Measurements from ENCODE around the gene YTHDF1.

Gene YTHDF1

DNA sequence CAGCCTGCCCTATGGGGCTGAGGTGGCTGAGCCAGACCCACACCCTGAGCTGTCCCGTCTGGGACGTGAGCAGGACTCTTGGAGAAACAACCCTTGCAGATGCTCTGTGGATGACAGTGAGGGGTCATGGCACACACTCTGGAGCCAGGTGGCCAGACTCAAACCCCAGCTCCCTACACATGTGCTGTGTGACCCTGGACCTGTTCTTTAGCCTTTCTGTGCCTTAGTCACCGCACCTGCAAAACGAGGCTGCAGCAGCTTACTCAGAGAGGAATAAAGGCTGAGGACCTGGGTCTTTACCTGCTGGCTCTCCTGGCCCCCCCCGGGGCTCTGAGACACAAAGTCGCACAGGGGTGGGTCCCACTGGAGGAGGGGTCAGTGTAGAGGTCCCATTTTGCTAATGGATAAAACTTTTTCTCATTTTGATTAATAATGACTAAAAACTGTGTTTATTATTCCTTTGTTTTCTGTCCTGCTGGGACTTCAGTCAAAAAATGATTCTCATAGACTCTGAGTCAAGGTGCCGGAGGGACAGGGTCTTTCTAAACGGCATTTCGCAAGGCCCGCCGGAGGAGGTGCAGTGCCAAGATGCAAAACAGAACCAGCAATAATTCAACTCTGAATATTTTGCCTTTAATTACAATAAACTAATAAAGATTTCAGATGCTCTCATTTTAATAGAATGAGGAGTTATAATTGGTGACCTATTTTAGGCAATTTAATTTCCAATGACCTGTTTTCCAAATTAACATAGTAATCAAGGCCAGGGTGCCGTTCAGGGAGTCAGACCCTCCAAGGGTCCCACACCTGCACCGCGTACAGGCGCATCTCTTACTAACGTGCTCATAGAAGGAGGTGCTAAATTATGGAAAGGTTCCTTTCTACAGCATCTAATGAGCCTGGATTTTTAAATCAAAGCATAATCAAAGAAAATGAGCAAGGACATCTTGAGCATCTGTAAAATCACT, 62.4 kb downstream of the YTHDF1 start:
- no peak for DNase-seq

DNA sequence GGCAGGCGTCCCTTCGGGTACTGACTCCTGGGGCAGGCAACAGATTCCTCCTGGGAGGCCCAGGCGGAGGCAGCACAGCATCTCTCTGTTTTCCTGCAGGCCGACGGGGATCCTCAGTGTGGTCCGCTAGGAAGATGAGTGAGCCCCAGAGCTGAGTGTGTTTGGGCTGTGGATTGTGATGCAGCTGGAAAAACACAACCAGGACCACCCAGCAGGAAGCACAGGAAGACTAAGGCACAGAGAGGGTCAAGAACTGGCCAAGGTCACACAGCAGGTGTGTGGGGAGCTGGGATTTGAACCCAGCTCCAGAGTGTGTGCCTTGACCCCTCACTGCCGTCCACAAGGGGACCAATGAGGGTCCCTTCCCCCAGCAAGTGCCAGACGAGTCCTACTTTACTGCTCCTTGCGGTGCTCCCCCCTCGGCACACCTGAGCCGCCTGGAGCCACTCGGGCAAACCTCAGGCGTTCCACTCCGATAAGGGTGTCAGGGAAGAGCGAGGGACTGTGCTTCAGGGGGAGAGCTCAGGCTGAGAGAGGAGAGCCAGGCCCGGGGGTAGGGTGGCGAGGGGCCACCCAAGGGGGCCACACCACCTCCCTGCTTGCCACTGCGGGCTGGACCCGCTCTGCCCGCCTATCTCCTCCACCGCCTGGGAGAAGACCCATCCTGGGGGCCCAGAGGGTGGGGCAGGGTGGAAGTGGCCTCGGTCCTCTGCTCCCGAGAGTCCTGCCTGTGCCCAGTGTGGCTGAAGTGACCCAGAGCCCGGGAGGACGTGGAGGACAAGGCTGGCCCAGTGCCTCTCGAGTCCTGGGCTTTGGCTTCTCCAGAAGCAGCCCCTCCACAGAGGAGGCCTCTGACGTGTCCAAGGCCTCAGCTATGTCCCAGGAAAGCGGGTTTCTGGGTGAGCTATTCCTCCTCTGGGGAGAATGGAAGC, 63.3 kb downstream of the YTHDF1 start:
- DNase-seq, result no peak

DNA sequence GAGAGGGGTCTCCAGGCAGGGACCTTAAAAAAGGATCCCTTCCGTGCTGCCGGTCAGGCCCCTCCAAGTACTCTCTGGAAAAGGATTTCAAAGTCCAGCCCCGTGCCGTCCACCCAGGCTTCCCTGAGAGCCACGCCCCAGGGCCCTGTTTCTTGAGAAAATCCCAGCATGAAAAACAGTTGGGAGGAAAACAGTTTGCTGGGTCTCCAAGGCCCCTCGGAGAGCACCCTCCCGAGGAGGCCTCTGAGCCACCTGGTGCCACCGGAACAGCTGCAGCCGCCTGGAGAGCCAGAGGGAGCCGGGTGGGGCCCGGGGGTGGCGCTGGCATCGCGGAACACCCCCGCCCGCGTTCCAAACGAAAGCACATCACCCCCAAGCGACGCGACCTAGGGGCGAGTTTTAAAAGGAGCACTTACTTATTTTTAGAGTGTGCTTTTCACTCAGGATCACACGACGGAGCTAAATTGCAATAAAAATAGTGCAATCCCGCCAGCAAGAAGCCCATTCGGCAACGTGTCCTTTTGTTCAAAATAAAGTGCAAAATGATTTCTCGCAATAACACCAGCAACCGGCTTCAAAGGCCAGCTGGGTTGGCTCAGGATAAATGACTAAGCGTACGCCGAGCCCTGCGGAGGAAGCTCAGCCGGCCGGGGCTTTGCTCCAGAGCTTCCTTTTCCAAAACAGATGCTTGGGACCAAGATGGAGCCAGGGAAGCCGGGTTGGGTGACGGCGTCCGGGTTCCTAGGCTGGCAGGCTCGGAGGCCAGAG, 64.2 kb downstream of the YTHDF1 start:
- DNase-seq, result no peak

DNA sequence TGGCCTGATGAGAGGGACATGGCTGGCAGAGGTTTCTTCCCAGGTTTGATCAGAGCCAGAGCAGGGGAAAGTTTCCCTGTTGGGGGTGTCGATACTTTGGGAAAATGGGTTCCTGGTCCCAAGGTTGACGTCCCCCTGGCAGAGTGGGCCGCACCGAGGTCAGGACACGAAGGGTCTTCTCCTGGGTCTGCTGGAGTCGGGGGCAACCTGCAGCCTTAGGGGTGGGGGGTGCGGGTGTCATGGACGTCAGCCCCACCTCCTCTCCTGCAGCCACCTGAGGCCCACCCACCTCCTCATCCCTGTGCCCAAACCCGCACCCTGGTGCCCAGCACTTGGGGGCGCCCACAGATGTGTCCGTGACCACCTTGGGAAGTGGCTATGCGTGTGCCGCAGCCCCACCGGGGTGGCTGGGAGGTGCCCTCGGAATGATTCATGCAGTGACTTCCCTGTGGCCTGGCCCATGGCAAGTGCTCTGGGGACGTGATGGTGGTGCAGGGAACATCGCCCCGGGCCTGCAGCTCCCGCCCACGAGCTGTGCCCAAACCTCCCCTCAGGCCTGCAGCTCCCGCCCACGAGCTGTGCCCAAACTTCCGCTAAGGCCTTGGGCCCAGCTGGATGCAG, 64.9 kb downstream of the YTHDF1 start:
- no peak for DNase-seq

DNA sequence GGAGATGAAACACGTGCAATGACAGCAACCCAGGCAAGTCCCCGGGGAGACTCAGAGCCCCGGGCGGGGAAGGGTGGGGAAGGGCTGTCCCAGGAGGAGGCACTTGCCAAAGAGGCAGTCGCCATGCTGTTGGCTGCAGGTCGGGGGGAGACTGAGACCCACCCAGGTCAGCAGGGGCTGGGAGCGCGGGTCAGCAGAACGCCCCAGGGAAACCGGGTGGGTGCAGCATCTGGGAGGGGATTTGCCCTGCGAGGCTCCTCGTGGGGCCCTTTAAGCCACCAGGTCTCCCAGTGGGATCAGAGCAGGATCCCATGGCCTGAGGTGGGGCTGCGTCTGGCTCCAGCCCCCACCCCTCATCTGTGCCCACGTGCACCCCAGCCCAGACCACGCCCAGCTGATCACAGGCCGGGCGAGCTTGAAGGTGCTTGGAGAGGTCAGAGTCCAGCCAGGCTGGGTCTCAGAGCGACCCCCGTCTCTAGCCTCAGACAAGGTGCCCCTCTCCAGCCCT, 65.5 kb downstream of the YTHDF1 start:
- DNase-seq, result no peak

DNA sequence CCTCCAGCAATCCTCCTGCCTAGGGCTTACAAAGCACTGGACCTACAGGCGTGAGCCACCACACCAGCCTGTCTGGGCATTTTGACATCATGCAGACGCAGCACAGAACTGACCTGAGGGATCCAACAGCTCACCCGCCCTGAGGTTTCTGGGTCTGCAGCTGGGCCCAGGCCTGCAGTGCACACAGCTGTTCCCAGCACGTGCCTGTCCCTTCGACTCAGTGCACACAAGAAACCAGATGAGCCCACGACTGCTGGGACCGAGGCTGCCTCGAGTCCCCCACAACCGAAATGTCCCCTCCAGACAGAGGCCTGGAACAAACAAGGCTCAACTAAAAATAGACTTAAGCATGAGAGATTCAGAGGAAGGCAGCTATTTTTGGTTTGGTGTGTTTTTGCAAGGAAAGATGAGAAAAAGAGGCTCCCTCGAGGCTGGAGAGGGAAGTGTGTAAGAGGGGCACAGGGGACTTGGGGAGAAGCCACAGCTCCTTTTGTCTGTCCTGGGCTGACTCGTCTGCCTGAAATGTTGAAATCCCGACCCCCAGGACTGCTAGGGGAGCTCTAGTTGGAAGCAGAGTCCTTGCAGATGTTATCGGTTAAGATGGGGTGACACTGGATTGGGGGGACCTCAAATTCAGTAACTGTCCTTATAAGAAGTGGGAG, 66.3 kb downstream of the YTHDF1 start:
- no peak for DNase-seq

DNA sequence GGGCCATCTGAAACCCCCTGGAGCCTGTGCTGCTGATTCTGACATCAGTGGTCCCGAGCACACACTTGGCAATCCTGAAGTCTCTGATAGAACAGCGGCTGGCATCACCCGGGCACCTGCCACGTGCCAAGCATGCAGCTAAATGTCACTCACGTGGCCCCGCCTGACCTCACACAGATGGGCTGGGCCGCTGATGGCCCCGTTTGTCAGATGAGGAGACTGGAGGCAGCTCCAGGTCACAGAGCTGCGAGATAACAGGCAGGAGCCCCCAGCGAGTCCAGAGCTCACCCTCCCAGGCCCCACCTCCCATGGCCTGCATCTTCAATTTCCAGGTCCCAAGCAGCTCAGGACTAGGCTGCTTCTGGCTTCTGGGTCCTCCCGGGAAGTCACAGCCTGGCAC, 67.2 kb downstream of the YTHDF1 start:
- no peak for DNase-seq

DNA sequence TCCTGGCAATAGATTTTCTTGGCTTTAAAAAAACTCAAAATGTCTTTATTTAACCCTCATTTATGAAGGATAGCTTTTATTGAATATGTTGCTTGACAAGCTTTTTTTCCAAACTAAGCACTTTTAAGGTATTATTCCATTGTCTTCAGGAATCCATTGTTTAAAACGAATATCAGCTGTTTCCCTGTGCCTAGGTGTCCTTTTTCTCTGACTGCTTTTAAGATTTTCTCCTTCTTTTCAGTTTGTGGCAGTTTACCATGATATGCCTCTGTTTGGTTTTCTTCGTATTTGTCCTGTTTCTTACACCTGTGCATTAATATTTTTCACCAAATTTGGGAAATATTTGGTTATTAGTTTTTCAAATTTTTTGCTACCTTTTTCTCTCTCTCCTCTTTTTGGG, 68.4 kb downstream of the YTHDF1 start:
- no peak for DNase-seq

Measured in activated CD4-positive, CD25-positive, alpha-beta regulatory T cell (primary cell).